Ammon's horn (tissue), 1 donor: ENCODE results near the gene SOCS1.
"Not testable (repeated sequence)": the region's sequence is repeated elsewhere in the genome, so short reads cannot be mapped to it uniquely, and the experiment has no call there.

Experiments
- DNase-seq: peaks from one replicate; pipeline ENCODE4 v3.0.0-alpha.2; 2016; ENCODE audit warnings: low spot score

SOCS1 gene

DNA sequence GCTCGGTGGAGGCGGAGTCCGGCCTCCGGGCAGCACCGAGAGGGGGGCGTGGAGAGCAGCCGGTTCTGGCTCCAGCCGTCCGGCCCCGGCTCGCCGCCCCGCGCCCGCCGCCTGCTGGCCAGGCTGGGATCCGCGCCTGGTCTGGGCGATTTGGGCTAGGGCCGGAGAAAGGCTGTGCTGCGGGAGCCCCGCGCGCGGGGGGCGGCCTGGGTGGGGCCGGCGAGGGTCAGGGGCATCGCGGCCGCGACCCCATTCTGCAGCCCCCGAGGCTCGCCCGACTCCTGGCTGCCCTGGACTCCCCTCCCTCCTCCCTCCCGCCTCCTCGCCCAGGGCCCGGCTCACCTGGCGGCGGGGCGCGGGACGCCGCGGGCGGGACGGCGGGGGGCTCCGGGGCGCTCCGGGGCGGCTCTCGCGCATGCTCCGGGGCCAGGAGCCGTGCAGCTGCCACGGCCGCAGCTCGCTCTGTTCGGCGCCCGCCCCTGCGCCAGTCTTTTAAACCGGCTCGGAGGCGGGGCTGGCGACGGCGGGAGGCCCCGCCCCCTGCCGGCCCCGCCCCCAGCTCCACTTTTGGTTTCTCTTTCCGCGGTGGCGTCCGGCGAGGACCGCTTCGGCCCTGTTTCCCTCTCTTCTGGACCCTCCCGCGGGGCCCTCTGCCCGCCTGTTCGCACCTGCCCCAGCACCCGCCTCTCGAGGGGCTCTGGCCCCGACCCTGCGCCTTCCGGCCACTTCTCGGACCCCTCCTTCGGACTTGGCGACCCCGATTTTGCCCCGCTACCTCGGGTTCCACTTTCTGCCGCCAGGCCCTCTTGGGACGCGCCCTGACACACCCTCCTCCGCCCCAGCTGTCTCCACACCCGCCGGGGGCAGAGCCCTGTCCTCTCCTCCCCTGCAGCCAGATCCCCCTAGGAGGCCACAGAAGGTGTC is at the start of gene SOCS1:
TSS of gene SOCS1 (minus strand) at position 468 of the 924 bp plus-strand sequence. CDS start 726 bp downstream, outside the sequence.
- DNase-seq: peak; percentile 83

DNA sequence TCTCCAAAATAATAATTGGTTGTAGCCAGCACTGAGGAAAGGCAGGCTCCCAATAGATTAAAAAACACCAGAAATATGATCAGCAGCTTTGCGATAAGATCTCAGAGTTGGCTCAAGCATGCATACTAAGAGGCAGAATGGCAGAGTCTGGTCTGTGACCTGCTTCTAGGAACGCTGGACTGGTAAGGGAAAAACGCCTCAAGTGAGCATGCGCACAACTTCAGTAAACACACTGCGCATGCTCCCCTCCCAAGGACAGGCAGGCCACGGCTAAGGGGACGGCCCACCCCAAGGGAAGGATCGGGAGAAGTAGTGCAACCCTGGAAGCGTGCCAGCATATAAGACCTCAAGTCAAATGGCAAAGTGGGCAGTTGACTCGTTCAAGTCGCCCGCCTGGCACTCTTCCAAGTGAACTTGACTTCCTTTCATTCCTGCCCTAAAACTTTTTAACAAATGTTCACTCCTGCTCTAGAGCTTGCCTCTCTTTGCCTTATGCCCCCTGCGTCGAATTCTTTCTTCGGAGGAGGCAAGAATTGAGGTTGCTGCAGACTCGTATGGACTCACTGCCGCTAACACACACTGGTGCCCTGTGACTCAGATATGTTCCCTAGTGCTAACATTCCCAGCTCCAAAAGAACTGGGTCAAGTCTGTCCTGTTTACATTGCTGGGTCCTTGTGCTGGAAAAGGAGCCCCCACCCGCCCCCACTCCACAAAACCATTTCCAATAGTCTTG is 47.6 kb upstream of the SOCS1 start:
- no peak for DNase-seq

- DNase-seq: no peak
Measured at GRCh38 chr16:11302977-11303376, 47.0 kb upstream of the SOCS1 start.

- no peak for DNase-seq
Measured at GRCh38 chr16:11301645-11302501, 45.9 kb upstream of the SOCS1 start.

DNA sequence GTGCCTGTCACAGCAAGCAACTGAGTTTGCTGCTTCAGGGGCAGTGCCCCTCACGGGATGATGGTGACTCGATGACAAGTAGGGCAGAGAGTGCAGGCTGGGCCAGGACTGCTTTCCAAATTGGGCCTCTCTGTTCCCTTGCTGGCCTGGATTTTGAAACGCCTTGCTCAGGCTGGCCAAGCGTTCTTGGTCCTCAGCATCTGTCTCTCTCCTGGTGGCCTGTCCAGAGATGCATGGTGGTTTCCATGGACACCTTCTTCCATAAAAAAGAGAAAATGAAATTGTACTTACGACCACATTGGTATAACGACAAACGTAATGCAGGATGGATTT is 44.5 kb upstream of the SOCS1 start:
- DNase-seq: no peak

DNA sequence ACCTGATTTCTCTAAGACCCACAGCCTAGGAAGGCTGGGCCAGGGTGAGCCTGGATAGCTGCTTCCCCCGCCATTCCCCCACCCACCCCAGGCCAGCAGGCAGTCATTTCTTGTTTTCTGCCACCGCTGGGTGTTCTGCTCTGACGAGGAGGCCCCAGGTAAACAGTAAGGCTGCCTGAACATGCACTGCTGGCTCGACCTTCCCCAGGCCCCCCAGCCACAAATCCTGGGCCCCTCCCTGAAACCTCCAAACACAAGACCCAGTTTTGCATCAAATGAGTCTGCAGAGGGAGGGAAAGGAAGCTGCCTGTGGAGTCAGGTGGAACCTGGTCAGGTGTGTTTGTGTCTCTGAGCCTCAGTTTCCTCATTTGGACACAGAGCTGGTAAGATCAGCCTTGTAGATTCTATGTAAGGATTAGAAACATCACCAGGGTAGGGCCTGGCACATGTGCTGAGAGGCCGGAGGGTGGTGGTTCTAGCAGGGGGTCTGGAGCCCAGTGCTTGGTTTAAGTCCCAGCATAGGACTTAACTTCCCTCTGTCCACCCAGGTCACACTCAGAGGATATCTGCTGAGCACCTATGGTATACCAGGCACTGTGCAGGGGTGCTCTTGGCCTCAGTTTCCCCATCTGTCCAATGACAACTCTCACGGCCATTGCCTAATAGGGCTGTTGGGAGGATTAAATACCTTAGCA is 44.0 kb upstream of the SOCS1 start:
- DNase-seq: no peak

DNA sequence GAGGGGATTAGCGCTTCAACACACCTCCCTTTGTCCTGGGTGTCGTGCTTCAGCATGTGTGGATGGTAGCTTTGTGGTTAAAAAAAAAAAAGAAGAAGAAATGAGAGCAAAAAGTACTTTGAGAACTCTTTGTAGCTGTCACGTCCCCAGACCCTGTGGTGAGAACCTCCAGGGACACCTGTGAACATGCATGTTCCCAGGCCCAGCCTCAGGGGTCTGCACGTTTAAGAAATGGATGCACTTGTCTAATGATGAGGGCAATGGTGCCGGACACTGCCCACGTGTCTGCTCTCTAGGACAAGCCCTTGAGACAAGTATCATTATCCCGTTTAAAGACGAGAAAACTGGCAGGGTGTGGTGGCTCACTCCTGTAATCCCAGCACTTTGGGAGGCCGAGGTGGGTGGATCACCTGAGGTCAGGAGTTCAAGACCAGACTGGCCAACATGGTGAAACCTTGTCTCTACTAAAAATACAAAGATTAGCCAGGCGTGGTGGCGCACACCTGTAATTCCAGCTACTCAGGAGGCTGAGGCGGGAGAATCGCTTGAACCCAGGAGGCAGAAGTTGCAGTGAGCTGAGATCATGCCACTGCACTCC is 43.0 kb upstream of the SOCS1 start:
- DNase-seq: not testable (repeated sequence)

DNA sequence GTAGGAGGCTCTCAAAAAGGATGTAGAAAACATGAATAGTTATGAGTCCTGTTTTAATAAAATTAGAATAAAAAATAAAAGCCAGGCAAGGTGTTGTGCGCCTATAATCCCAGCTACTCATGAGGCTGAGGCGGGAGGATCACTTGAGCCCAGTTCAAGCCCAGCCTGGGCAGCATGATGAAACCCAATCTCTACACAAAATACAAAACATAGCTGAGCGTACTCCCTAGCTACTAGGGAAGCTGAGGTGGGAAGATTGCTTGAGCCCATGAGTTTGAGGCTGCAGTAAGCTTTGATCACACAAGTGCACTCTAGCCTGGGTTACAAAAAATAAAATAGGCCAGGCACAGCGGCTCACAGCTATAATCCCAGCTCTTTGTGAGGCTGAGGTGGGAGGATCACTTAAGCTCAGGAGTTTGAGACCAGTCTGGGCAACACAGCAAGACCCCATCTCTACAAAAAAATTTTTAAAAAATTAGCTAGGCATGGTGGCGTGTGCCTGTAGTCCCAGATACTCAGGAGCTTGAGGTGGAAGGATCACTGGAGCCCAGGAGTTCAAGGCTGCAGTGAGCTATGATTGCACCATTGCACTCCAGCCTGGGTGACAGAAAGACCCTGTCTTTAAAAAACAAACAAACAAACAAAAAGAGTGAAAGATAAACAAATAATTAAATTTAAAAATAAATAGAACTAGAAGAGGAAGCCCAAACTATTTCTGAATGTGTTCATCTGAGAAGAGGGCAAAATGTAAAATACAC is 42.3 kb upstream of the SOCS1 start:
- no peak for DNase-seq

DNA sequence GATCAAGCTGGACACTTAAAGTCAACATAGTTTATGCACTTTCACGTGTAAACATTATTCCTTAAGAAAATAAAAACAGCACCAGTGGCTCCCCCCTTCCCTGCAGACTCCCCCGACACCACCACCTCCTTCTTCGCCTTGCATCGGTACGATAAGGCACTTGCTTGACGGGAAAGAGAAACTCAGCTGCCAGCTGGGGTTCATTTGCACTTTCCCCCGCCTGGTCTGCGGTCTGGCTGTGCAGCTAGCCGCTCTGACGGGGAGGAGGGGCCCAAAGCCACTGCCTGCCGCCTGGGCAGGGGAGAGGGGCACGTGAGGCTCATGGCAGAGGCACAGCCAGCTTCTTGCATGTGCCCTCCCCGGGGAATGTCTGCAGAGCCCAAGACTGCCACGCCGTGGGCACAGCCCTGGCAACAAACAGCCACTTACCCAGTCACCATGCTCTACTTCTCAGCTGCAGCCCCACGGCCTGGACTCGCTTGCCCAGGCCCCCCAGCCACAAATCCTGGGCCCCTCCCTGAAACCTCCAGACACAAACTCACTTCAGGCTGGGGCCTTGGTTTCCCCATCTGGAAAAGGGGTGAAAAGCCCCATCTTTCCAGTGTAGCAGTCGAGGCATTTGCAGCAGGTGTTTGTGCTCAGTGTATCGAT is 41.6 kb upstream of the SOCS1 start:
- DNase-seq: peak; percentile 85

- DNase-seq: no peak
Measured at GRCh38 chr16:11296706-11297491, 40.9 kb upstream of the SOCS1 start.

DNA sequence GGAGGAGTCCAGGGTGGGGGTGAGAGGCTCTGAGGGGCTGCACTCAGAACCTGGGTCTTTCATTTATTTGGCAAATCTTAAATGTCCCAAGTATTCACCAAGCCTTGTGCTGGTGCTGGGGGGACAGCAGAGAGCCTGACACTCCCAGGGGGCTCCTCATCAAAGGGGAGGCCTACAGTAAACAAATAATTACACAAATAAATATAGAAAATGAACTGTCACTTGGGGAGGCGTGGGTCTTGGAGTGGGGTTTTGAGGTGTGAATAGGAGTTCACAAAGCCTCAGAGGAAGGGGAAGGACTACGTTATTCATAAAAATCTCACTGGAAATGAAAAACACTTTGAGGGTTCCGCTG is 40.3 kb upstream of the SOCS1 start:
- DNase-seq: no peak

- no peak for DNase-seq
Measured at GRCh38 chr16:11295672-11296071, 39.7 kb upstream of the SOCS1 start.

DNA sequence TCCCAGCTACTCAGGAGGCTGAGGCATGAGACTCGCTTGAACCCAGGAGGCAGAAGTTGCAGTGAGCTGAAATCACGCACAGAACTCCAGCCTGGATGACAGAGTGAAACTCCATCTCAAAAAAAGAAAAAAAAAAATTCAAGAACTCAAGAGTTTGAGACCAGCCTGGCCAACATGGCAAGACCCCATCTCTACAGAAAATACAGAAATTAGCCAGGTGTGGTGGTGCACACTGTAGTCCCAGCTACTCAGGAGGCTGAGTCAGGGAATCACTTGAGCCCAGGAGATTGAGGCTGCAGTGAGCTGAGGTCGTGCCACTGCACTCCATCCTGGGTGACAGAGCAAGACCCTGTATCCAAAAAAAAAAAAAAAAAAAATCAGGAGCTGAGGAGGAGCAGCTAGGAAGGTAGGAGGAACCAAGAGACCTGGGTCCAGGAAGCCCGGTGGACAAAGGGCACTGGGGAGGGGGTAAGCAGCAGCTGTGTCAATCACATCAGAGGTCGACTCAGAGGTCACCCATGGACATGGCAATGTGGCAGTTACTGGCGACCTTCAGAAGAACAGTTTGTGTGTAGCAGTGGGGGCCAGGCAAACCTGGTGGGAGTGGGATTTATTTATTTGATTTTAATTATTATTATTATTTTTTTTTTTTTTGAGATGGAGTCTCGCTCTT is 36.2 kb upstream of the SOCS1 start:
- DNase-seq: no peak

DNA sequence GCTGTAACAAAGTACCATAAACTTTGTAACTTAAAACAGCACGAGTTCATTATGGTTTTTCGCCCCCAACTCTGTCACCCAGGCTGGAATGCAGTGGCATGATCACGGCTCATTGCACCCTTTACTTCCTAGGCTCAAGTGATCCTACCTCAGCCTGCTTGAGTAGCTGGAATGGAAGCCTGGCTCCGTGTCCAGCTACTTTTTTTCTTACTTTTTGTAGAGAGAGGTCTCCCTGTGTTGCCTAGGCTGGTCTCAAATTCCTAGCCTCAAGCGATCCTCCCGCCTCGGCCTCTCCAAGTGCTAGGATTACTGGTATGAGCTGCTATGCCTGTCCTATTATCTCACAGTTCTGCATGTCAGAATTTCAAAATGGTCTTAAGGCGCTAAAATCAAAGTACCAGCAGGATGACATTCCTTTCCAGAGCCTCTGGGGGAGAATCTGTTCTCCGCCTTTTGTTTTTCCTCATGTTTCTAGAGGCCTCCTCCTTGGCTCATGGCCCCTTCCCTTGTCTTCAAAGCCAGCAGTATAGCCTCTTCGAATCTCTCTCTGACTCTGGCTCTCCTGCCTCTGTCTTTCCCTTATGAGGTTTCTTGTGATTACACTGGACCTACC is 35.2 kb upstream of the SOCS1 start:
- no peak for DNase-seq

GRCh38 chr16:11290102-11290893 is 34.3 kb upstream of the SOCS1 start:
- DNase-seq: no peak

GRCh38 chr16:11289696-11290095 is 33.7 kb upstream of the SOCS1 start:
- not testable (repeated sequence) for DNase-seq

DNA sequence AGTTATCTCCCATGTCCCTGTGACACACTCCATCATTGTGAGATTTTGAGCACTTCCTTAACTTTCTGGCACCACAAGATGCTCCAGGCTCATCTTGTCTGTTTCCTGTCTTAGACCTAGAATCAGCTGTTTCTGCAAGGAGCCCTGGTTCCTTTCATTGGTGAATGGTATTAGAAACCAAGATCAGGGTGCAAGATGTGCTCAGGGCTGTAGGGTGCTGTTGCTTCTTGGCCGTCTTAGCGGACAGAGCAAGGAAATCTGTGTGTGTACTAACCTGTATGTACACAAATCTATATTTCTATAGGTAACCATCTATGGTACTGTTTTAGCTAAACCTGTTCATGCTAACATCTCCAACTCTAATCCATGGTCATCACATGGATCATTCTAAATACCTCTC is 33.2 kb upstream of the SOCS1 start:
- no peak for DNase-seq
